ENCODE results near the gene NOB1.
"Not testable (repeated sequence)": the region's sequence is repeated elsewhere in the genome, so short reads cannot be mapped to it uniquely, and the experiment has no call there.

The NOB1 gene

GRCh38 chr16:69761983-69762813 lies 7.5 kb upstream of the NOB1 start, which contains the start of gene WWP2:
Gene WWP2, plus strand, starts transcription at chr16:69762332. Its CDS starts 24,679 bp downstream, at chr16:69787011.
- peak; percentile 91 for DNase-seq (ENCODE audit: low spot score)

- DNase-seq (ENCODE audit: low spot score), result not testable (repeated sequence)
Observed at GRCh38 chr16:69757375-69757774, 2.6 kb upstream of the NOB1 start.

- DNase-seq (ENCODE audit: low spot score), result no peak
Observed at GRCh38 chr16:69756705-69757104, 2.0 kb upstream of the NOB1 start.

GRCh38 chr16:69754143-69754468 lies 620 bp downstream of the NOB1 start:
- no peak for DNase-seq (ENCODE audit: low spot score)

- no peak for DNase-seq (ENCODE audit: low spot score)
Observed at GRCh38 chr16:69748694-69749345, 5.9 kb downstream of the NOB1 start.

GRCh38 chr16:69747115-69747514 lies 7.6 kb downstream of the NOB1 start:
- DNase-seq (ENCODE audit: low spot score), result no peak

- DNase-seq (ENCODE audit: low spot score), result no peak
Observed at GRCh38 chr16:69745959-69746358, 8.8 kb downstream of the NOB1 start.

GRCh38 chr16:69745232-69745612 lies 9.5 kb downstream of the NOB1 start:
- DNase-seq (ENCODE audit: low spot score), result no peak

- no peak for DNase-seq (ENCODE audit: low spot score)
Observed at GRCh38 chr16:69744363-69745231, 10.1 kb downstream of the NOB1 start.

GRCh38 chr16:69741951-69742904 lies 12.5 kb downstream of the NOB1 start:
- no peak for DNase-seq (ENCODE audit: low spot score)

- DNase-seq (ENCODE audit: low spot score), result no peak
Observed at GRCh38 chr16:69741519-69741918, 13.2 kb downstream of the NOB1 start.

- DNase-seq (ENCODE audit: low spot score), result no peak
Observed at GRCh38 chr16:69732101-69732500, 22.6 kb downstream of the NOB1 start.

GRCh38 chr16:69731280-69731679 lies 23.4 kb downstream of the NOB1 start:
- not testable (repeated sequence) for DNase-seq (ENCODE audit: low spot score)

- DNase-seq (ENCODE audit: low spot score), result not testable (repeated sequence)
Observed at GRCh38 chr16:69729030-69729429, 25.7 kb downstream of the NOB1 start.

GRCh38 chr16:69727916-69728270 lies 26.8 kb downstream of the NOB1 start:
- no peak for DNase-seq (ENCODE audit: low spot score)

- DNase-seq (ENCODE audit: low spot score), result peak; percentile 88
Observed at GRCh38 chr16:69726313-69727060, 28.2 kb downstream of the NOB1 start, which contains the start of gene NQO1. Gene NQO1, minus strand, starts transcription at chr16:69726560. Its CDS starts 121 bp downstream, at chr16:69726439.

GRCh38 chr16:69725480-69726312 lies 29.0 kb downstream of the NOB1 start:
- peak; percentile 41 for DNase-seq (ENCODE audit: low spot score)

- peak; percentile 28 for DNase-seq (ENCODE audit: low spot score)
Observed at GRCh38 chr16:69724981-69725479, 29.7 kb downstream of the NOB1 start.

GRCh38 chr16:69724414-69724873 lies 30.3 kb downstream of the NOB1 start:
- peak; percentile 4 for DNase-seq (ENCODE audit: low spot score)
